PC-9 (cell line): ENCODE measurements around the gene KIF26B.

Experiments
- EZH2 ChIP-seq: fragments of 200-600 bp; sonication (generic); IDR thresholded peaks from 2 replicates; pipeline ENCODE4 v1.8.0; 2017; ENCODE audit warnings: antibody characterized with exemption, low read depth
- TF ChIP-seq, protein P1 (sequence below): fragments of 200-600 bp; sonication (generic); conservative IDR thresholded peaks from 2 replicates; pipeline ENCODE4 v1.6.1; 2017; ENCODE audit warnings: mixed run types, antibody characterized with exemption, mild to moderate bottlenecking, moderate library complexity

DNA sequence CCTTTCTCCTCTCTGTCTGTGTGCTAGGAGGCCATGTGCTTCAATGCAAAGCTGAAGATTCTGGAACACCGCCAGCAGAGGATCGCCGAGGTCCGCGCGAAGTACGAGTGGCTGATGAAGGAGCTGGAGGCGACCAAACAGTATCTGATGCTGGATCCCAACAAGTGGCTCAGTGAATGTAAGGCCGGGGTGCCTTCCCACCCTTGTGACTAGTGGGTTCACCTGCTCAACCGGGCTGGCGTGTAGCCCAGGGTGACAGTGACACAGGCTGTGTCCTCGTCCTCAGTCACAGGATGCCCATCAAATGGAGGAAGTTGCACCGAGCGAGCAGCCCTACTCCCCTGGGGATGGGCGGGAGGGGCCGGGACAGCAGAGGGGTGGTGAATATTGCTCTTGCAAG is 544.1 kb downstream of the KIF26B start:
- TF ChIP-seq, protein P1, sequence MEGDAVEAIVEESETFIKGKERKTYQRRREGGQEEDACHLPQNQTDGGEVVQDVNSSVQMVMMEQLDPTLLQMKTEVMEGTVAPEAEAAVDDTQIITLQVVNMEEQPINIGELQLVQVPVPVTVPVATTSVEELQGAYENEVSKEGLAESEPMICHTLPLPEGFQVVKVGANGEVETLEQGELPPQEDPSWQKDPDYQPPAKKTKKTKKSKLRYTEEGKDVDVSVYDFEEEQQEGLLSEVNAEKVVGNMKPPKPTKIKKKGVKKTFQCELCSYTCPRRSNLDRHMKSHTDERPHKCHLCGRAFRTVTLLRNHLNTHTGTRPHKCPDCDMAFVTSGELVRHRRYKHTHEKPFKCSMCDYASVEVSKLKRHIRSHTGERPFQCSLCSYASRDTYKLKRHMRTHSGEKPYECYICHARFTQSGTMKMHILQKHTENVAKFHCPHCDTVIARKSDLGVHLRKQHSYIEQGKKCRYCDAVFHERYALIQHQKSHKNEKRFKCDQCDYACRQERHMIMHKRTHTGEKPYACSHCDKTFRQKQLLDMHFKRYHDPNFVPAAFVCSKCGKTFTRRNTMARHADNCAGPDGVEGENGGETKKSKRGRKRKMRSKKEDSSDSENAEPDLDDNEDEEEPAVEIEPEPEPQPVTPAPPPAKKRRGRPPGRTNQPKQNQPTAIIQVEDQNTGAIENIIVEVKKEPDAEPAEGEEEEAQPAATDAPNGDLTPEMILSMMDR, result no peak
- no peak for TF ChIP-seq EZH2
